GM04503 (cell line): ENCODE data around the gene PAPPA2.

ENCODE experiments used
- DNase-seq: peaks from one replicate; pipeline ENCODE4 v3.0.0-alpha.2; 2012; ENCODE audit warnings: low read depth

PAPPA2 gene

DNA sequence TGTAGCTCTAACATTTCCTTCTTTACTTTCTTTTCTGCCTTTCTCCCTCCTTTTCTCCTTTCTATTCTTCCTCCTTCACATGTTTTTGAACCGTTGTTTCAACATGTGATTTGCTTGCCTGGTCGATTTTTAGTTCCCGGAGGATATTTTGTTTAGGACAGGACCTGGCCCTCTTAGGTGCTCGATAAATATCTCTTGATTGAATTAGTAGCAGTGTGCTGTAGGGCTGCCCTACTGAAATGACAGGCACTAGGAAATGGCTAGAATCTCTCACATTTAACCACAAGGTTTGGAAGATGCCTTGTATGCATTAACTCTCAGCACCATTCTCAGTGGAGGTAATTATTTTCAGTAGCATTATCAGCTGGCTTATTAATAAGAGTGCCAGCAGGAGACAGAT is 305.6 kb downstream of the PAPPA2 start:
- no peak for DNase-seq

DNA sequence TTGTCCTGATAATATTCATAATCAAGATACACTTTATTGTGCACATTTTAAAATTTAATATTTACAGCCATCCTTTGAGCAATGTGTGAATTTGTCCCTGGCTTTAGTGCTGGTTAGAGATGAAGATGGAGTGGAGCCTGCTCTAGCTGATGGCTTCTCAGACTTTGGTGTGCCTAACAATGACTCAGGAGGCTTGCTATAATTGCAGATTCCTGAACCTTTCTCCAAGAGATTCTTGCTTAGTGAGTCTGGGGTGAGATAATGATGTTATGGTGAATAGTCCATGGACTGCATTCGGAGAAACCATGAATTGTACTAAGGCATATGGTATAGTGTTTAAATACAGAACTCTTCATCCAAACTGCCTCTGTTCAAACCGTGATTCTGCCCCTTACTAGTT is 307.1 kb downstream of the PAPPA2 start:
- no peak for DNase-seq

DNA sequence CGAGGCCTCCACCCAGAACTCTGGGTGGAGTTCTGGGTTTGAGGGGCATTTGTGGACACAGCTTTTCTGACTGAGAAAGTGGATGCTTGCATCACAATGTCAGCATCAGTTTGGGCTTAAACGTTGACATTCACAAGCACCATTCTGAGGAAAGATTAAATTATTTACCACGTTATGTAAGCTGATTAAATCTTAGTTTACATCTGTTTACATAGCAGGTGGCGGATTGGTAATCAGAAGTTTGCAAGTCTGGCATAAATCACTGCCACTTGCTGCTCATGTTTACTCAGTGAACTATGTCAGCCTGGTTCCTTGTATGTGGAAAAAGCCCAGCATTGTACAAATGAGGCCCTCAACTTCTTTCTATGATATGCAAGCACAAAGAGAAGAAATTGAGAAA is 310.1 kb downstream of the PAPPA2 start:
- DNase-seq: no peak

DNA sequence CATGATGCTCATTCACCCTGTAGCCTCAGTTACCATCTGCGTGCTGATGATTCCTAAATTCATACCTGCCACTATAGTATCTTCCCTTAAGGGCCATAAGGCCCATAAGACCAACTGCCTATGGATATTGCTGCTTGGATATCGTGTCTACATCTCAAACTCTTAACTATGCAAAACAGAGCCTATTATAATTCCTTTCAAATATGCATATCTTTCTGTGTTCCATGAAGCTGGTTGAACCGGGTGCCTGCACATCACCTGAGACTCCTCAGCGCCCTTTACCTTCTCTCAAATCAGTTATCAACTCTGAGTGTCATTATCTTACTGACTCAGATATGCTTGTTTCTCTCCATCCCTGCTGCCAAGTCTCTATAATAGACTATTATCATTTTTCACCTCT is 311.2 kb downstream of the PAPPA2 start:
- no peak for DNase-seq

DNA sequence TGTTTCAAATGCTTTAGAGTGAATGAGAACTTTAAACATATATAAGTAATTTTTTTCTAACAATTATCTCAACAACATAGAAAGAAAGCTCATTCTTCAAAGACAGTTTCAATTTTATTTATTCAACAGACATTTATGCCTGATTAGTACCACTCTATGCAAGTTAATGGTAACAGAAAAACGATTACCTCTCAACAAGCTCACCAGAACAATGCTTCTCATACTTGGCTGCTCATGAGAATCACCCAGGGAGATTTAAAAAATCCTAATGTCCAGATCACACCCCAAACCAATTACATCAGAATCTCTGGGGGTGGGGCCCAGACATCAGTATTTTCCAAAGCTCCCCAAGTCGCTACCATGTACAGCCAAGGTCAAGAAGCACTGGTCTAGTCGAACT is 312.4 kb downstream of the PAPPA2 start:
- no peak for DNase-seq

DNA sequence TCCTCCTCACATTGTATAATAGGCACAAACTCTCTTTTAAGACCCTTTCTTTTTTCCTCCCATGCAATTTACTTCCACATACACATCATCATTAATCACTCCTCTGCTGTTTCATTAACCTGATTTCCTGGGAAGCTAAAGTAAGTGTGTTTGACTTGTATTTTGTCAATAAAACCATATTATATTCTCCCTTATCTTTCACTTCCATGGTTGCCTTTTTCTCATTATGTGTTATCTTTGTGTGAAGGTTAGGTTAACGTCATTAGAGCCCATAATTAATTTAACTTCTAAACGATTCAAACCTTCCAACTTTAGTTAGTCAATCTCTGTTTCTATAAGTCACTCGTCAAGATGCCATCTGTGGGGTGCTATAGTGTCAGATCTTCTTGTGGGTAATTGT is 313.0 kb downstream of the PAPPA2 start:
- no peak for DNase-seq

DNA sequence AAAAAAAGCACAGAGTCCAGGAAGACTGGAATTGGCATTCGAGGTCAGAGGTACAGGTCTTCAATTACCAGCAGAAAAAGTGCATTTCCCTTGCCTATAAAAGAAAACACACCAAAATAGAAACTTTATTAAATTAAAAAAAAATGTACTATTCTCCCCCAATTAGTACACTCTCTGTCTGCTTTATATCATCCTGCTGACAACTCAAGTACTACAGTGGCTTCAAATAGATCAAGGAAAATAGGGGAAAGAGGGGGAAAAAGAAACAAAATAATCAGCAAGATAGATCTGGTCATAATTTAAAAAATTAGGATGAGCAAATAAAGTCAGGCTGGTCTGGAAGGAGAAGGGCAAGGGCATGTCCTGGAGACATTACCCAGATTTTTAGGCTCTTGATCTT is 315.1 kb downstream of the PAPPA2 start:
- DNase-seq: no peak

DNA sequence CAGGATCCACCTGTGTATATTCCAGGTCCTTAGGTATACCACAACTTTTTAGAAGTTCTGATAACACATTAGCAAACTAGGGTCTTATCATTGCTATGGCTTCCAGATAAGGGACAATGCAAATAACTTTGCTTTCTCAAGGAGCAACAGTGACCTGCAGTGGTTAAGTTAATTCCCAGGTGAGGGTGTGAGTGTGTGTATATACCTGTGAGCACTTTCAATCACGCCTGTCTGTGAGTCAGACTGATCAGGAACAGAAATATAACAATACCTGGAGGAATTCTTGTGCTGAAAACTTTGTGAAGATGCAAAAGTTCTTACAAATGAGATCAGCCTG is 317.0 kb downstream of the PAPPA2 start:
- DNase-seq: no peak

DNA sequence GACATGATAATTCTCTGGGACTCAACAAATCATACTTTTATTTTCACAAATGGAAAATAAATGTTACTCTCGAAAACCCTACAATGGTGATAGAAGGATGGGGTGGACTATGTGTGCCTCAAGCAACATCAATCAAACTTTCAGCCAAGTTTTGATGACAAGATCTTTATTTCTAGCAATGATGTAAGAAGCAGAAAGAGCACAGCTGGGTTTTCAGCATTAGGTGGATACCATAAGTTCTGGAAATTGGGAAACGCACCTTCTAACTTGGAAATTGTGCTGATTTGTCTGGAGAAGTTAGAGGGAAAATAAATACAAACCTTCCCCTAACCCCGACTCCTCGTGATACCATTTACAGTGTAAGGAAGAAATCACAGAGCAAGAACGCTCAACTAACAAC is 320.3 kb downstream of the PAPPA2 start:
- DNase-seq: no peak

DNA sequence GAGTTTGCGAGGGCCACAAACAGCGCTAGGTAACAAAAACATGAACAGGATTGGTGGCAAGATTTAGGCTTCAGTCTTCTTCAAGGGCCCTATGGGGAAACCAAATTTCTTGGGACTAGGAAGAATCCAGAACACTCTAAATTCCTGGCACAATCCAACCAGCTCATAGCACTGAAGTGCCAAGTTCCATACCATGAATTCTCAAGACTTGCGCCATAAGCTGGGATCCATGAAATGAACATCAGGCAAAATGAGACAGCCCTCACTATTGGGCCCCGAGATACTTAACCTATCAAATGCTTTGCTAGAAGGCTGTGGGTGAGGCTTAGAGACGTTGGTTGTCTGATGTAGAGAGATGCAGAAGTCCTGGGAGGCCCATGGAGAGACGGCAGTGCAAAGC is 322.1 kb downstream of the PAPPA2 start:
- DNase-seq: no peak

DNA sequence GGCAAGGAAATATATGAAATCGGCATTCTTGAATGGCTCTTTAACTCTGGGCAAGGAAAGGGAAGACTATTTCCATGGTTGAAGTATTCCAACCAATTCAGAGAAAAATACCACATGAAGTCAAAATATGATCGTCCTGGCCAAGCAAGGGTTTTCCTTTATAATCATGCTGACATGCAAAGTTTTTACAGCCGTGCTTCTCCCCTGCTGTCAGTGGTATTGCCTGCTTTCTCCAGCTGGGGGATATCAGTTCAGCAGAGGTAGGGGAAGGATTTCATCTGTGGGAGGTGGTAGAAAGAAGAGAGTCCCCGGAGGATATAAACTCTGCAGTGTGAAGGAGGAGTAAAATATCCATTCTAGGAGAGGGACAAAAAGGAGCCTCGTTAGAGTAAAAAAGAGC is 322.8 kb downstream of the PAPPA2 start:
- no peak for DNase-seq

DNA sequence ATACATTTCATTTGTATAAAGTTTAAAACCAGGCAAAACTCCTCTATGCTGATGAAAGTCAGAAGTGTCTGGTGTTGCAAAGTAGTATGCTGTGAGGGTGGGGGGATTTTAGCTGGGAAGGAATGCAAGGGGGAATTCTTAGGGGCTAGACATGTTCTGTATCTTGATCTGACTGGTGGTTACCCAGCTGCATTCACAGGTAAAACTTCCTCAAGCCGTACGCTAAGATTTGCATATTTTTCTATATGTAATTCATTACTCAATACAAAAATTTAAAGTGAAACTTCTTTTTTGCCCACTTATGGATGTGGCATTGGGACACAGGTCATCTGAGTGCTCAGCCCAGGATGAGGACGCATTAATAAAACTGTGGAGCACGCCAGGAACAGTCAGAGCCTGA is 323.3 kb downstream of the PAPPA2 start:
- no peak for DNase-seq

DNA sequence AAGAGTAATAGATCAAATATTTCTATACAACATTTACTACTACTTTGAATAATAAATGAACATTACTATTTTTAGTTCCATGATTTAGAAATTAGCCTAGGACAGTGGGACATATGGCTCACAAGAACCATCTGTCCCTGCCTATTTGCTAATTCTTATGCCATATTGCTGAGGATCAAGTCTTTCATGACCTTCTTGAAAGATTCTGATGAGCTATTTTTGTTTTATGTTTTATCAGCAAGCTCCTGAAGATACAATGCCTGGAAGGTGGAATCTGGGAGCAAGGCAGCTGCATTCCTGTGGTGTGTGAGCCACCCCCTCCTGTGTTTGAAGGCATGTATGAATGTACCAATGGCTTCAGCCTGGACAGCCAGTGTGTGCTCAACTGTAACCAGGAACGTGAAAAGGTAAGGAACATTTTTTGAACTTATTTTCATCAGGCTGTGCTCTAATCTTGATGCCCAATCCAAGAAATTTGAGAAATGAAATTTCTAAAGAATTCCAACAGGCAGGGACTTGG is 326.7 kb downstream of the PAPPA2 start:
- peak; percentile 1 for DNase-seq

DNA sequence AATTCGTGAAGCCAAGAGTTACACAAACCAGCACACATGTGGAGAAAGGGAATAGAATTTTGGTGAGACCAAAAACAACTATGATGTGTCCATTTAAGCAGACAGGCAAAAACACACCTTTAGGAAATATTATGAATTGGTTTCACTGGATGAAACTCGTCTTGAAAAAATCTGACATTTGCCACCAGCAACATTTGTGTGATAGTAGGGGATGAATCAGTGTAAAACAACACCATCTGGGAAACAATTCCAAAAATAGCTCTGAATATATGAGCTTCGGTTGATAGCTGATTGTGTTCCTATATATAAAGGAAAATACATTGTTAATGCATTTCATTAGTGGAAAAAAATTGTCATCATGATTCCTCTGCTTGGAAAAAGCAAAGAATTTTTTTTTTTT is 327.8 kb downstream of the PAPPA2 start:
- DNase-seq: no peak

DNA sequence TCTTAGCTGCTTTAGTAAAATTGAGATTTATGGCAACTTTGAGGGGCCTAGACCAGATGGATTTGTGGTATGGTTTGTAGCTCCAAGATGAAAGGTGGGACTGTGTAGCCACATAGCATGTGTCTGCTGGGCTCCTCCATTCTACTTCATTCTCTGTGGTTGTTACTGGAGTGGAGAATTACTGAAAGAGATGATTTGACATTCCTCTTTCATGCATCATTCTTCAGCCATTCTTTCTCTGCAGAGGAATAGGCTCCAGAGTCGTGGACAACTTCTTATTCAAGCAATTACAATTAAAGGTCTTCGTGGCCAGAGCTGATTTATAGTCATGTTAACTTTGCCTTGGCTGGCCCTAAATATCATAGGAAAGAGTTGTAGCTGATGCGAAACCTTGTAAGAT is 328.9 kb downstream of the PAPPA2 start:
- peak; percentile 11 for DNase-seq

DNA sequence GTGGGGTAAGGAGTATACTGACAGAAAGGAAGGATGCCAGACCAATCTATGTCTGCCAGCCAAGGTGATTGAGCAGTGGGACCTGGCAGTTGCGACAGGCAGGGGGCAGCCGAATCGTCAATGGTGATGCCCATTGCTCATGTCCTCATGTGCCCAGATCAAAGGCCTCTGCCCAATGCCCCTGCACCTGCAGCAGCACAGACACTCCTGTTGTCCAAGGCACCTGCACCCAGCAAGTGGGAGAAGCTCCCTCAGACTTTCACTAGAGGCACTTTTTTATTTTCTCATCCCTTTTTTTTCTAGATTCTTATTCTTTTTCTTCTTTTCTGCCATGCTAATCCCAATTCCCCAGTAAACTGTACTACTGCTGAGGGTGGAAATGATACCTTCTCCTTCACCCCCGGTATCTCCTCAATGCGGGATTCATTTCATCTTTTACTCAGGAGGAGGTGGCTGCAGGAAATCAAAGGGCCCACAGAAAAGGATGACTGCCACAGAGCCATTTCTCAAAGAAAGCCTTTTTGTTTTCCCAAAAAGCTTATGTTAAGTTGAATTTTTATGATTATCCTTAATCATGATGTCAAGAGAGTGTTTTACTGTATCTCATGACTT is 332.0 kb downstream of the PAPPA2 start:
- no peak for DNase-seq

DNA sequence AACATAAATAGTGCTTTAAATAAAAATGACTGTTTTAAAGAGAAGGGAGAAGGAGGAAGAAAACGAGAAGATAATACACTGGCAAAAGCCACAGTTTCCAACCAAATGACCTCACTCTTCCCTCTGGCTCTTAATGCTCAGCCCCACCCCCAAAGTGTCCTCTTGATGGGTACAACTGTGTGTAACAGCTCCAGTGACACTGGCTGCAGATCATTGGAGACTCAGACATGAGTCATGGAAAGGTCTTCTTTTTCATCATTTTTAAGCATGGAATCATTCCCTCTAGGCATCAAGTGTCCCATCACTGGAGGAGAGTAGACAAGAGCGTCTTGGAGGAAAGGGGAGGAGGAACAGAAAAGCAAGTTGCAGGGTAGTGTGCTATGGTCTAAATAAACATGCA is 333.0 kb downstream of the PAPPA2 start:
- no peak for DNase-seq

DNA sequence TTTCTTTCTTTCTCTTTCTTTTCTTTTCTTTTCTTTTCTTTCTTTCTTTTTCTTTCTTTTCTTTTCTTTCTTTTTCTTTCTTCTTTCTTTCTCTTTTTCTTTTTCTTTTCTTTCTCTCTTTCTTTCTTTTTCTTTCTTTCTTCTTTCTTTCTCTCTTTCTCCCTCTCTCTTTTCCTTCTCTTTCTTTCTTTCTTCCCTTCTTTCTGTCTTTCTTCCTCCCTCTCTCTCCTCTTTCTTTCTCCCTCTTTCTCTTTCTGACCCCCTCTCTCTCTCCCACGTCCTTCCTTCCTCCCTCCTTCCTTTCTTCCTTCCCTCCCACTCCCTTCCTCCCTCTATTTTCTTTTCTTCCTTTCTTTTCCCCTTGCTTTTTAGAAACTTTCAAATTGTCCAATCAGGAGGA is 333.6 kb downstream of the PAPPA2 start:
- no peak for DNase-seq

DNA sequence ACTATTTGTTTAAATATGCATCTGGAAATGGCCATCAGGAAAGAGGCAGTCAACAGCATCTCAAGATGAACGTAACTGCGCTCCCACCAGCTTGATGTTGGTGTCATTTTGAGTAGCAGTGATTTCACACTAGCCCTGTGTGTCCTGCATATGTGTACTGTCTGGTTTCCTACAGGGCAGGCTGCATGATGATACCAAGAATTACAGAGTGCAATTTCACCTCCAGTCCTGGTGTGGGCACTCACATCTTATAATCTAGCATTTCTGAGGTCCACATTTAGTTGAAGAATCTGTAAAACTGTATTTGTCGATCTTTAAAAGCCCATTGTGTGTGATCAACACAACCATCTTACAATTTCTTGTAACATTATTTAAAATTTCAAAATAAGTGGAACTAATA is 336.4 kb downstream of the PAPPA2 start:
- no peak for DNase-seq

DNA sequence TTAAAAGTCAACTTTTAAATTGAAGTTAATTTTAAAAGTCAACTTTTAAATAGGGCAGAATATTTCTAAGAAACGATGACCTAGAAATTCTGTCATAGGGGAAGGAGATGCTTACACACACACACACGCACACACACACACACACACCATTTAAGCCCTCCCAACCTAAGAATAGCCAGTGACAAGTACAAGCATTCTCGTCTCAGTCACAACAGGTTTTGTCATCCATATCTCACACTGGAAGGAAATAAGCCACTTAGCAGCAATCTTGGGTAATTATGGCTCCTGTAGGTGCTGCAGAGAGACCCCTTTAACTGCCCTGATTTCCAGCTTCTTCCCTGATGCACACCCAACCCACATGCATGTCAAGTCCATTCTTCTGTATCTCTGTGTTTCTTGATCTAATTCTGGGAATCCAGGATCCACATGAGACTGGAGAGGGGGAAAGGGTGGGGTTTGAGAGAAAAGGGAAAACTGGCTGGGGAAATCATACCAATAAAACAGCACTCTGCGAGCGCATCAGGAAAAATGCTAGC is 338.1 kb downstream of the PAPPA2 start:
- DNase-seq: no peak

DNA sequence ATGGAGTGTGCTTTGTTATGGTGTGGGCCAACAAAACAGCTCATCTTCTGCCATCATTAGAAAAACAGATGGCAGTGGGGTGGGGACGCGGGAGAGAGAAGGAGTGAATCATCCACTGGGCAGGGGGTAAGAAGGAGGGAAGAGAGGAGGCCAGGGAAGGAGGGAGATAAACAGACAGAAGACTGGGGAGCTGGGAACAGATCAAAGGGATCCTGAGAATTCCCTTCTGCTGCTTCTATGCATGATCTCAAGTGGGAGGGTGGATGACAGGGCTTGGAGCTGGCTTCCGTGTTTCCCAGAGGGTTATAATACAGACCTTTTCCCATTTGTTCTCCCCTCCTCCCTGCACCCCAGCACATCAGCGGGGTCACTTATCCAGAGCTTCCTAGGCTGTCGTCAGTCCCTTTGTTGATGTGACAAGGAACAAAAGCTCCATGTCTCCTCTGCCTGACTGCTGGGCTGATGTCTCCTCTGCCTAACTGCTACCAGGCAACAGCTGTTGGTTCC is 338.6 kb downstream of the PAPPA2 start:
- DNase-seq: no peak

DNA sequence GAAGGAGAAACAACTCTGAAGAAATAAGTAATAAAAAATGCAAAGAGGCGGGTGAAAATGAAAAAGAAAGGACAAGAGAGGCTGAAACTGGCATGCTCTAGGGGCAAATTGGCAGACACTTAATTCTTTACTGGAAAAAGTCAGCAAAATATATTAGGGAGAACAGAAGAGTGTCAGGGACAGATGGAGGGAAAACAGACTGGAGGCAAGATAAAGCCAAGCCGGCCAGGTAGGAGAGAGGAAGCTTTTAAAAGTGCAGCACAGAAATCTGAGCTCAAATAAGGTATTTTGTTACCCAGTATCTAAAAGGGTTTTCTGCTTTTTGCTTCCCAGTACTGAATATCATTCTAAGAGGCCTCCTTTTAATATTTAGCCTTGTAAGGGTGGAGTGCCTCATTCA is 339.3 kb downstream of the PAPPA2 start:
- DNase-seq: no peak

DNA sequence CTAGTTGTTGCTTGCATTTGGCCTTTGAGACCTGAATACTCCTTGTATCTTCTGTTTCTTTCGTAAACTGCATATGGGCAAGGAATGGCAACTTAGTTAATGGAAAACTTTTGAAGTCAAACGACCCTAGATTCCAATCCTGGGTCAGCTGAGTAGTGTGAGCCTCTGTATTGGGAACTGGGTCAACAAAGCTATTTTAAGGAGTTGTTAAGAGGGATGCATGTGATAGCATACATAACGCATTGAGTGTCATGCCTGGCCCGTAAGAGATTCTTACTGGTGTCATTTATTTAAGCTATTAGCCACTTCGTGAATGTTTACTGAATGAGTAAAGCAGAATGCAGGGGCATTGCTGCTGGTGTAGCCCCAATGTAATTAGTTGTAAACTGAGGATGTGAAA is 340.1 kb downstream of the PAPPA2 start:
- no peak for DNase-seq

DNA sequence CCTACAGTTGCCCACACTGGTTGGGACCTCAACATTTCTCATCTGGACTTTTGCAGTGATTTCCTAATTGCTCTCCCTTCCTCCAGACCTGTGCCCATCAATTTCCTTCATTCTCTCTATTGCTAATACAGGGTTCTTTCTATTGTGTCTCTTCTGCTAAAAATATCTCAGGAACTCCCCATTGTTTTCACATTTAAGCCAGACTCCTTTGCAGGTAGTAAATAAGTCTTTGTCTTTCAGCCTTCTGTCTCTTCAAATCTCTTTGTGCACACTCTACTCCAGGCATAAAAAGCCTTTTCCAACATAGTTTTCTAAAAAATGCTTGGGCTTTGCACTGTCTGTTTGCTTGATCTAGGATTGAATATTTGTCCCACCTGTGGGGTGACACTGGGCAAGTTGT is 340.6 kb downstream of the PAPPA2 start:
- no peak for DNase-seq
